GM20000 (cell line): ENCODE data around the gene ZDHHC1.

Source experiments
- DNase-seq: peaks from one replicate; pipeline ENCODE4 v3.0.0; 2012; ENCODE audit warnings: low spot score
- CTCF ChIP-seq: IDR thresholded peaks from 2 replicates; pipeline ENCODE4 v1.5.1; 2012; ENCODE audit warnings: mild to moderate bottlenecking, control low read depth; ENCODE audit errors: extremely low read depth, missing control alignments

The ZDHHC1 gene

DNA sequence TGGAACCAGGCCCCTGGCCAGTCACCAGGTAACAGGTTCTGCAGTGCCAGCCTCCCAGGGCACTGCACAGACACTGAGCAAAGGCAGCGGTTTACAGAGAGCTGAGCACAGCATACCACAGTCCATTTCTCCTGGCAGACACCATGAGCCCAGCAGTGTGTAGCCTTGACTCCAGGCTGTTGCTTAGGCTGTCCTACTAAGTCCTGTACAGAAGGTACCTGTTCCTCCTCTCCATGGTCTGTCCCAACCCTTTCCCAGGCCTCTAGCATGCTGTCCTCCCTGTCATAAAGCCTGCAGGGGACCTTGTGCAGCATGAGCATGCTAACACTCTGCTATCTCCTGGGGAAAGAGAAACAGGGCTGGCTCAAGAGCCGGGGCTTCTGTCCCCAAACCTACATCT lies 44.7 kb upstream of the ZDHHC1 start:
- no peak for TF ChIP-seq CTCF

GRCh38 chr16:67460168-67460567 lies 43.9 kb upstream of the ZDHHC1 start:
- DNase-seq = no peak
- TF ChIP-seq CTCF = no peak

More for the DNA sequence above, 44.7 kb upstream of the ZDHHC1 start:
- no peak for DNase-seq

DNA sequence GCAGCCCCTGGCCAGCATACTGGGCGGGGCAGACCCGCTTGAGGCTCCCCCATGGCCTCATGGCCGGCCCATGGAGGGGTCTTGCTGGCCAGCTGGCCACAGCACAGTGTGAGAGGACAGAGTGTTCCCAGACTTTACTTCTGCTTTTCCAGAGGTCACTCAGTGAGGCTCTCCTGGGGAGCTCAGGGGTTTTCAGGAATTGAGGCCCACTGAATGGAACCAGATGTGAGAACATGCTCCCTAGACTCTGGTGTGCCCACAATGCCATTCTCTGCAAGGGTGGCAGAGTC lies 43.5 kb upstream of the ZDHHC1 start:
- no peak for DNase-seq
- no peak for TF ChIP-seq CTCF

GRCh38 chr16:67459066-67459860 lies 43.0 kb upstream of the ZDHHC1 start:
- DNase-seq = no peak
- no peak for TF ChIP-seq CTCF

GRCh38 chr16:67458121-67458641 lies 41.9 kb upstream of the ZDHHC1 start:
- no peak for TF ChIP-seq CTCF
- DNase-seq = no peak

DNA sequence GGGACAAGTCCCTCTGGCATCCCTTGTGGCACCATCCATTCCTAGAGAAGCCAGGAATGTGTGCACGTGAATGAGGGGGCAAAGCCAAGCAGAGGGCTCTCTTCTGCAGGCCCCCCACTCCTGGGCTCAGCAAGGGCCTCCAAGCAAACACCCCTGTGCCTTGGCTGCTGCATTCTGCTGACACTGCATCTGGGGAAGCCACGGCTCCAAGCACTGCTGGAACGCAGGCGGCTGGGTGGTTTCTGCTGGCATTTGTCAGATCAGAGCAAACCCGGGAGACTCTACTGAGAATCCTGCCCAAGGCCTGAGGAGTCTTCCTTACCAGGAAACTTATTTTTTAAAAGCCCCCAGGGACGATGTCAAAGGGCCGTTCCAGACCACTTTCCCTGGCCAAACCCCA lies 41.3 kb upstream of the ZDHHC1 start:
- TF ChIP-seq CTCF = no peak
- DNase-seq = no peak

DNA sequence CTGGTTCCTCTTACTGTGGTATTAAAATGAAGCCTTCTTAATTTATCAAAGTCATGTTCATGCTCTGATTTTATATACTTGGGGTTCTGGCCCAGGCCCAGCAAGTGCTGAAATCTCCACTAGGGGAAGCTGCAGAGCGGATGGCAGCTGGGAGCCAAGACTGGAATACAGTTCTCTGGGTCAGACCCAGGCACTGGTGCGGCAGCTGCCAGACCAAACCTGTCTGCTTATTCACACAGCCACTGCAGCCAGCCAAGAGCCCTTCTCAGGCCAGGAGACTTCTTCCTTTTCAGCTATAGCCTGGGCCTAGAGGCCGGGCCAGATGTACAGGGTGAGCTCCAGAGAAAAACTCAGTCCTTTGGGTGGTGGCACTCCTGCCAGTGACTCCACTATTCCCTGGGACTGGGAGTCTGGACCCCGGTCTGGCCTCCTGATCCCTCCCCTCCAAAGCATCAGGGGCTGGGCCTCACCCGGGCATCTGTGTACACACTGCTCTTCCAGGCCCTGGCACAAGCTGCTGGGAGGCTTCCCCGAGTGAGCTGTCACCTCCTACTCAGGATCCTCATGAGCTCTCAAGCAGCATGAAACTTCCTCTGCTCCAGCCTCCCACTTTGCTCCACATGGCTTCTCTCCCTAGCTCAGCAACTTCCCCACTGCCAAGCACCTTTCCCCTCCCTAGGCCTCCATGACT lies 40.3 kb upstream of the ZDHHC1 start:
- no peak for DNase-seq
- no peak for TF ChIP-seq CTCF
